CD4-positive, alpha-beta T cell treated with Interleukin-15 for 4 hours (primary cell): ENCODE results near the gene TMA7.

Experiments used
- DNase-seq: peaks from one replicate; pipeline ENCODE4 v3.0.0-alpha.2; 2020; ENCODE audit warnings: low spot score

The TMA7 gene

DNA sequence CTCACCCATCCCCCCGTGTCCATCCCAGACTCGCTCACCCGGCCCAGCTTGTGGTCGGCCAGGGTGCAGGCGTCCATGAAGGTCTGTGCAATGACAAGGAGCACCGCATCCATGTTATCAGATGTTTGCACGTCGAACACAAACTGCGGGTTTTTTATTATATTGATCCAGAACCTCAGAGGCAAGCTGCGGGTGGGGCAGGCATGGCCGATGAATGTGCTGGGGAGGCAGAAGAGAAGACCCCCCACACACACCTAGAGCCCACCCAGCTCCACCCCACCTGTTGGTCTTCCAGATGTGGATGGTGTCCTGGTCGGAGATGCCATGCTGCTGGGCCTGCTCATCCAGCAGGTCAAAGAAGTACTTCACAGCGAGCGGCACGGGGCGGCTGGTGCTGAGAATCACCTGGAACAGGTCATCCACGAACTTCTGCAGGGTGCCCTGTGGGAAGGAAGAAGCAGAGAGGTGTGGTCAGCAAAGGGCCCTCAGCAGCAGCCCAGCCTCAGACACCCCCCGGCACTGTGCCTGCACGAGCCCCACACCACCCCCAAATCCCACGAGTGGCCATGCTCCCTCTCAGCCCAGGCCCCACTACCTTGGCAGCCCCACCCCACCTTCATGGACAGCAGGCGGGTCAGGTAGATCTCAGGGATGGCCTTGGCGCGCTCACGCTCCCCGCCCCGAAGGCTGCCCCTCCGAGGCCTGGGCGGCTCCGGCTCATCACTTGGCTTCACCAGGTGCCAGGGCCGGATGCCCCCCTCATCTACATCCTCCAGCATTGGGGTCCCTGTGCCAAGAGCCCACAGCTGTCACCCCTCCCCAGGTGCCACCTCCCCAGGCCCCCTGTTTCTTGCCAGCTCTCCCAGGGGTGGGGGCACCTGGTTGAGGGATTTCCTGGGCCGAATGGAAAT, 30.5 kb upstream of the TMA7 start:
- DNase-seq: no peak

DNA sequence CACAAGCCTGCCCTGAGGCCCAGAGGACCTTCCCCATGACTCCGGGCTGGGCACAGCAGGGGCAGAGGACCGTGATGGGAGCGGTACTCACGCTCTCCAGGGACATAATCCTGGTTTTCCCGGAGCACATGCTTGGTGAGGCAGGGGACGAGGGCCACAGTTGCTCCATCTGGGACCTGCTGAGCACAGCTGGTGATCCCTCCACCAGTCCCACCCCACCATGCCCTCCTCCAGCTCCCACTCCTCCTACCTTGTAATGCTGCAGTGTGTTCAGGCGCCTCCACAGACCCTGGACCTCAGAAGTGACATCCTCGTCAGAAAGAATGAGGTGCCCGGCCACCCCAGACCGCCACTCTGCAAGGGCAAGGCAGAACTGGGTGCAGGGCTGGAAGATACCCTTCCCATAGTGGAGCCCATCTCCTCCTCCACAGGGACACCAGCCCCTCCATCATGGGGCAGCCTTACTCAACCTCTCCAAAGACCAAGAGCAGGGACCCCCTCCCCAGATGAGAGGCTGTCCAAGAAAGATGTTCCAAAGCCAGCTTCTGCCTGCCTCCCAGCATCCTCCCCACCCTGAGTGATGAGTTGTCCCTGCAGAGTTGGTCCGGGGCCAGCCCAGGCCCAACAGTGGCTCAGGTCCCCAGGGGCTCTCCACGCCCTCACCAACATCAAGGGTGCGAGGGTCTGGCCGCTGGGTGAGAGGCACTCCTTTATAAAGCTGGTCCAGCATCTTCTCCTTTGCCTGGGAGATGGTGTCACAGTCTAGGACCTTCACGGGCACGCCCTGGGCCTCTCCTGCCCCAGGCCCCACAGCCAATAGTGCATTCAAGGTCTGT, 29.6 kb upstream of the TMA7 start:
- no peak for DNase-seq

DNA sequence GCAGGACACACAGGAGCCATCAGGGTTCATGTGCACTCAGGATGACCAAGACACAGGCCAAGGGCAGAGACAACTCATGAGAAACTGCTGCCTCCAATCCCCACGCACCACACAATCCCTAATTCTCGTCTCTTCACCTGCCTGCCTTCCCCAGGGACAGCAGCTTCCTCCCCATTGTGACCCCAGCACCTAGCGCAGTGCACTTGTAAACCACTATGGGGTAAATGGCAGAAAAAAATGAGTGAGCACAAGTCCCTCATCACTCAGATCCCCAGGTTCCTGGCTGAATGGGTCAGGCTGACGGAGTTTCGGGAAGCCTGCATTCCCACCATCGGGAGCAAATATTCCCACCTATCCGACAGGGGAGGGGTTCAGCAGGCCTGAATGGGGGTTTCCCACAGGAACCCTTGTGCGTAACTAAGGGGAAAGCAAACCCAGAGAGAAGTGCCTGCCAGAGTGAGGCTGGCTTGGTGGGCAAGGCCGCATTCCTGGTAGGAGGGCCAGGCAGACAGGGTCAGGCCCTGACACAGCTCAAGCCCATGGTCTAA, 28.9 kb upstream of the TMA7 start:
- no peak for DNase-seq

DNA sequence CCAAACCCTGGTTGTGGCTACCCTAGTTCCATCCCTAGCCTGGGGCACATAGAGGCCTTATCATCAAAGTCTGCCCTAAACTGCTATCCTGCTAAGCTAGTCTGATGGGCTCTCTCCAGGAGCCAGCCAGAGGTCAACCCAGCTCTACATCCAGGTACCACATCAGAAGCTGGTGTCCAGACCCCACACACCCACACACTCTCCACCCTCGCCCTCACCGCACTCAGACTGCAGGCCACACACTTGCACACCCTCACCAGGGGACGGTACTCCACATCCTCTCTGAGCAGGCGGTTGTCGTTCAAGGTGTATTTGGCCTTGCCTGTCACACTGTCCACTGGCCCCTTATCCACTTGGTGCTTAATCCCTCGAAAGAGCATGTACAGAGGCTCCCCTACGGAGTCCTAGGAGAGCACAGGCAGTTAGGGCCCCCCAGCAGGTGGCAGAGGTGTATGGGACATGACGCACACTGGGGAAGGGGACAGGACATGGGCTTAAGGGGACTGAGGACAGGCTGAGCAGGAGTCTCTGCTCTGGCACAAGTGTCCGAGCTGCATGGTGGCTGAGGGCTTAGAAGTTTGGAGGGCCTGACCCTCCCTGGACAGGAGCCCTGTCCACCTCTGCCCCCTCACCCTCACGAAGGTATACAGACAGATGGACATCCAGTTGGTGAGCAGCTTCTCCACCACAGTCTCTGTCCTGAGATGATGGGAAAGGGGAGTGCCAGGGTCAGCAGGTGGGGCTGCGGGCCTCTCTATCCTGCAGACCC, 28.3 kb upstream of the TMA7 start:
- no peak for DNase-seq

DNA sequence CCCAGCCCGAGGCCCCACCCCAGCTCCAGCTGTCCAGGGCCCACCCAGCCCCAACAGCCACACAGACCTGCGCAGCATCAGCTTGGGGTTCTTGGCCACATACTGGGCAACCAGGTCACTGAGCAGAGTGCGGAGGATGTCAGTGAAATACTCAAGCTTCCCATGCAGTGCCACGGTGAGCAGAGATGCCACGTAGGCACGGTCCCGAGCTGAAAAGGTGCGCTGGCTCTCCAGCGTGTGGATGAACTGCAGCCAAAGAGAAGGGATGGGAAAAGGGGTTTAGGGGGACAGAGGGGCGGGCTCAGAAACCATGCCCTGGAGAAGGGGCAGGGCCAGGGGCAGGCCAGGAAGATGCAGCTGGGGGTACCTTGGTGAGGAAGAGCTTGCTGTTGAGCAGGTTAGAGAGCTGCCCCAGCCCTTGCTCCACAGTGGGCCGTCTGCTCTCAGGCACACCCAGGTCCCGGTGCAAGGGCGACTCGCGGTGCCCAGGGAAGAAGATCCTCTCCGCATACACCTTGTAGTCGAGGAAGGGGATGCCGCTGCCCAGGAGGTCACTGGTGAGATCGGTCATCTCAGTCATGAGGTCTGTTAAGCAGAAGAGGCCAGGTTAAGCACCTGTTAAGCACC, 27.6 kb upstream of the TMA7 start:
- DNase-seq: no peak

DNA sequence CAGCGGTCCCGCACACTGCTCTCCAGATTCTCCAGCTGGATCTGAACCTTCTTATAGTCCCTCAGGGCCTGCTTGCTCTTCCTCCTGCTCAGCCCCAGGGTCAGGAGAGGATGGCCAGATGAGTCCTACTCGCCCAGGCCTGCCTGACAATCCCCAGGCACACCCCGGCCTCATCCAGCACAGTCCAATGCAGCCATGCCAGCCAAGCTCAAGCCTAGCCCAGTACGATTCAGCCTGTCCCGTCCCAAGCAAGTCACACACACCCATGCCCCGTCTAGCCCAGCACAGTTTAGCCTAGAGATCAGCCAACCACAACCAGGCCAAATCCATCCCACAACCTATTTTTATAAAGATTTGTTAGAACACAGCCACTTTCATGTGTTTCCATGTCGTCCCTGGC, 27.0 kb upstream of the TMA7 start:
- no peak for DNase-seq

DNA sequence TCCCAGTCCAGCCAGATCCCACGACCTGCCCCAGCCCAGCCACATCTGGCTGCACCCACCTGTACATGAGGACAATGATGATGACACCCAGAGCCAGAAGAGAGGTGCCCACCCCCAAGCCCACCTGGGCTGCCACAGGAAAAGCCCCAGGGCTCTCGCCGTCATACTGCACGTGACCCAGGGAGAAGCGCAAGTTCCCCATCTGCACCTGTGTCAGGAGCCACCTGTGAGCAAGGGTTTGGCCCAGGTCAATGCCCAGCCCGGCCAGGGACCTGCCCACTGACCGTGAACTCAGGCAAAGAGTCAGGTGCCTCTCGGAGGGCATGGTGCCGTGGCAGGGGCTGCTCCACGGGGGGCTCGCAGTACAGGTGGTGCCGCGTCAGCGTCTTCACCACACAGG, 26.4 kb upstream of the TMA7 start:
- DNase-seq: no peak

DNA sequence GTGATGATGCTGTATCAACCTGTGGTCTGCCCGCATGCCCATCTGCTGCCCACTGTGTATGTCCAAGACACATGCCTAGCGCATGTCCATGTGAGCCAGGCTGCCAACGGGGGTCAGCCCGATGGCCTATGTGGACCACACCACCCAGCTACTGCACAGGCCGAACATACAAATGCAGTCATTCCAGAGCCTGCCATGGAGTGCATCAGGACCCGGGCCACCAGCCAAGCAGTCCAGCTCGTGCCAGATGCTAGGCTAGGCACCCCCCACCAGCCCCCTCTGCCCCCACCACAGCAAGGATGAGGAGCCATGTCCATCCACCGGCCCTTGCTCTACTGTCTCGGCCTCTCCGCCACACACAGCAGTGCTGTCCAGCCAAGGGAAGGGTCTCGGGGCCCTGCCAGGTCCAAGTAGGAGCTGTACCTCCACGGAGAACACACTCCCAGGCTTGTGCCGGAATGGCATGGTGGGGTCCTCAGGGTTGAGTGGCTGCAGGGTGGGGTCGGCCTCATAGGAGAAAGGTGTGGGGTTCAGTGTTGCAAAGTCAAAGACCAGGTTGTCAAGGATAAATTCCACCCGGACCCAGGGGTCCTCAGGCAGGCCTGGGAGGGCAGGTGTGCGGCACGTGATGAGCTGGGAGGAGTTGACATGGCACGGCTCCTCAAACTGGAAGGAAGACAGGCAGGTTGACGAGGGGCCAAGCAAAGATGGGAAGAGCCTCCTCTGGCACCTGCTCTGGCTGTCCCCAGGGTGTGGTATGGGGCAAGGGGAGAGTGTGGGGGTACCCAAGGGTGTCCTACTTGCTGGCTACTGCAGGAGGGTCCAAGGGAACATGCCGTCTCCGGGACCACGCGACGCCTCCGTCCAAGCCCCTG, 25.4 kb upstream of the TMA7 start:
- no peak for DNase-seq

DNA sequence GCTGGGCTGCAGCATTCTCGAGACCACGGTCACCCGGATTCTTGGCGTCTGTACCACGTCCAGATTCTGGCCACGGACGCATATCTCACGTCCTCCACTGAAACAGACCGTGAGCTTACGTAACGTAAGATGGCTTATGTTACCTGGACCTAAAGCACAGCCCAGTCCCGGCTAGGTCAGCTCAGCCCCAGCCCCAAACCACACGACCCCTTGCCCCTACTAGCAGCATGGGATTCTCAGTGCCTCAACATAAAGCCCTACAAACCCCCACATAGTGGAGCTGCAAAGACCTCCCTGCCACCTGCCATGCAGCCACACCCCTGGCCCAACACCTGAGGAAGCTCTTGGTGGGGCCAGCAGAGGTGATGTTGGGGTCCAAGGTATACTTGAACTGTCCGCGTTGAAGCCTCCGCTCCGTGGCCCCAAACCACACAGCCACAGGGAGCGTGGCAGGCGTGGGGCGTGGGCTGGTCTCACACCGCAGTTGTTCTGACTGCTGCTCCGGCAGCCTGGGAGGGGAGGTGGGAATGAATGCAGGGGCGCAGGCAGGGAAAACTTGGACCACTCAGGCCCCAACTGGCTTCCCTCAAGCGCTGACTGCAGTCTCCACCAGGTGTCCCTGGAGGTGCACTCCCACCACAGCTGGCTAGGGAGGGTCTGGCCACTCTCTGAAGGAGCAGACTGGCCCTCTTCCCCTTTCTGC, 24.7 kb upstream of the TMA7 start:
- no peak for DNase-seq

DNA sequence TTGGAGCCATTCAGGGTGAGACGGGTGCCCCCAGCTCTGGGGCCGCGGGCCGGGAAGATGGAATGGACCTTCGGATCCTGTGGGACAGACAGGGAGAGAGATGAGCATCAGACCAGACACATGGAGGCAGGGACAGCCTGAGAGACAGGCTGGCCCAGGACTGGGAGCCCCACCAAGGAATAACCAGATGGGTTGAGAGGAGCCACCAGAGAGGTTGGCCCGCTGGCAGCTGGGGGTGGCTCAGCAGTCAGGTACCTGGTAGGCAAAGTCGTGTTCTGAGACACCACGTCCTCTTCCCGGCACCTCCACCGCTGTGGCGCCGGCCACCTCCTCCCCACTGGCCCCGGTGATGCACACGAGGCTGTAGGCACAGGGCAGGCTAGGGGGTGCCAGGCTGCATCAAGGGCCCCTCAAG, 24.0 kb upstream of the TMA7 start:
- no peak for DNase-seq

DNA sequence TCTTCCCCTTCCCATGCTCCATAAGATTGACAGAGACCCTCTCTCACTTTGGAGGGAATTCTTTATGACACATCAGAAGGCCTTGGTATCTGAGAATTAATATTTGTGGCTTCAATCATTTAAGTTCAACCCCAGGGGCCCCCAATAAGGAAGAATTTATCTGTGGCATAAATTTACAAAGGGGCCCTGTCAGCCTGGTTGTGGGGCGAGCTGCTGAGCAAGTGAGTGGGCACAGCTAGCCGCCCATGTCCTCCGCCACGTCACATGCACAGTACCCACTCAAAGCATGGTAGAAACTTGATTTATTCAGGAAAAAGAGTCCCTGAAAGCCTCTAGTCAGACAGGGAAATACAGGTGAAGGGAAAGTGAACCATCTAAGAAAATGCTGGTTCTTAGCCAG, 23.5 kb upstream of the TMA7 start:
- DNase-seq: no peak

DNA sequence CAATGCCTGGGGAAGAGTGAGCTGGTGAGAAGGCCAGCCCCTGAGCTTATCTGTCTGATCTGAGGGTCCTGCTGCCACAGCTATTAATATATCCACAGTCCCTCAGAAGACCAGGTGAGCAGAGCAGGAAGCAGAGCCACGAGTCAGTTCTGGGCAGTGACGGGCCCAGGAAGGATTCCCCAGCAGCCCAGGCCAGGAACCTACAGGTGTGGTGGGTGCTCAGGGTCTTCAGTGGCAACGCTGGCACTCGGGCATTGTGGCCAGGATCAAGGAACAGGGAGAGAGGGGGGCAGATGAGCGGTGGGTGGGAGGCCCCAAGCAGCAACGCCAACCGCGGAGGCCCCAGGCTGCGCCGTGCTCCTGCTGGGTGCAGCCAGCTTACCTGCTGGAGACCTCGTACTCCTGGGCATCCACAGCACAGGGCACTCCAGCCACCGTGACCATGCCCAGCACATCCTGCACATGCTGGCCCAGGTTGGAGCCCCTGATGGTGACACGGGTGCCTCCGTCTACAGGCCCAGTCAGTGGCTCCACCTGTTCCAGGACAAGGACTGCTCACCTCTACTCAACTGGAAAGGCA, 22.4 kb upstream of the TMA7 start:
- DNase-seq: no peak

DNA sequence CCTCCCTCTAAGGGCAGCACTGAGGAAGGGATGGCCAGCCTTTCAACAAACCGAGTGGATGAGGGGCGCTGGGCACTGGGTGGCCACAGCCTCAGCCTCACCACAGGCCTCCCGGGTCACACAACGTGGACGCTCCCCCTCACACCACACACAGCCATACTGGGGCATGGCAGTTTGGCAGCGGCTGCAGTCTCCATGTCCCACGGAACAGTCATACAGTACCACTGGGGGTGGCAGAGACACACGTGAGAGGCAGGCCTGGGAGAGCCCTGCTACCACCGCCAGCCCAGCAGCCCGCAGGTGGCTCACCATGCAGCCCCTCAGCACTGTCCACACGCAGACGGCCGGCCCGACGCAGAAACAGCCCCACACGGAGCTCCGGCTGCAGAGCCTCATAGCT, 21.9 kb upstream of the TMA7 start:
- no peak for DNase-seq

DNA sequence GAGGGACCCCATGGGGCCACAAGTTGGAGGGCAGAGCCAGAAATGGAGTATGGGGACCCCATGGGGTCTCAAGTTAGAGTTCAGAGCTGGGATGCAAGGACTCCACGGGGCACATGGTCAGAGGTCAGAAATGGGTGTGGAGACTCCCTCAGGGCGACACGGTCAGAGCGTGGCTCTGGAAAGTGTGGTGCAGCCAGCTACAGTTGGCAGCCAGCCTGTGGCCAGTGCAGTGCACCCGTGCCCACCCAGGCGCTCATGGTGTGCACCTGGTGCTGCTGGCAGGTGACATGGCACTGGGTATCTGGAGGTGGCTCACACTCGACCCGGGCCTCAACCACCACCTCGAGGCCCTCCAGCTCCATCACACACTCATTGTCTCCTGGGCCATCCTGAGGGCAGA, 21.4 kb upstream of the TMA7 start:
- no peak for DNase-seq

DNA sequence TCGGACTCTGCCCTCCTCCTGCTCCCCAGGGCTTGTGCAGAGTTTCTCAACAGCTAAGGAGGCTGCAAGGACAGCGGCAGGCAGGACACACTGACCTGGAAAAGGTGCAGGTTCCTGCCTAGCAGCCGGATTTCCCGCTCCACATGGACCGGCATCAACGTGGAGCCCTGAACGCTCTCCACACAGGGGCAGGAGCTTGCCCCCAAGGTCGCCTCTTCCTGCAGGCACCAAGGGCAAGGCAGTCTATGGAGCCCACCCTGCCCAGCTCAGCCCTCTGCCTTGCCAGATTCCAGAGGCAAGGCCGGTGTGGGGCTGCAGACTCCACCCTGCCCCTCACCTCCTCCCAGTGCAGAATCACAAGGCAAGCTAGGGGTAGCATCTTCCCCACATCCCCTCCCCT, 20.9 kb upstream of the TMA7 start:
- no peak for DNase-seq

DNA sequence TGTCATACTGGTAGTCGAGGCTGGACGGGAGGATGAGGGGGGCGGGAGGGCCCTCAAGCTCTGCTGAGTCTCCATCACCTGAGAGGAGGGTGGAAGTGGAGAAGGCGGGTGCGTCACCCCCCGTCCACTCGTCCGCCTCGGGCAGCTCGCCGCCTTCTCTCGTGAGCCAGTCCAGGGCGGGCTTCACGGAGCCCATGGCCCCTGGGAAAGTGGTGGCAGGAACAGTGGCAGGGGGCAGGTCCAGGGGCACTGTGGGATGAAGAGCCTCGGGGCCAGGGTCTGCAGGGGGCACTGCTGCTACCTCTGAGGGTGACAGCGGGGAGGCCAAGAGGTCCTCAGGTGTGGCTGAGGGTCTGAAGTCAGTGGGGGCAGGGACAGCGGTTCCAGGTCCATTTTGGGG, 20.5 kb upstream of the TMA7 start:
- DNase-seq: no peak

DNA sequence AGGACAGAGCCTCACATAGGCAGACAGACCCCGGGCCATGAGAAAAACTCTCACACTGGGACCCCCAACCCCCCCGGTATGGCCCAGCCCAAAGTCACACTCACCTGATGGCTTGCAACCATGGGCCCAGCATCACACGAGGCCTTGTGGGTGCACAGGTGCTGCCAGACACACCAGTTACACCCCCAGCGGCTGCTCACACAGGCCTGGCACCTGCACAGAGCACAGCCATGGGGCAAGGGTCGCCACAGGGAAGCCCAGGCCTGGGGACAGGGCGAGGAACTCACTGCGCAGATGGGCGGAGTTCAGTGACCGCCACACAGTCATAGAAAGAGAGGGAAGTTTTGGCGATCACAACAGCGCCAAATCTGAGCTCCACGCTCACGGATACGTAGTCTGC, 19.5 kb upstream of the TMA7 start:
- no peak for DNase-seq

DNA sequence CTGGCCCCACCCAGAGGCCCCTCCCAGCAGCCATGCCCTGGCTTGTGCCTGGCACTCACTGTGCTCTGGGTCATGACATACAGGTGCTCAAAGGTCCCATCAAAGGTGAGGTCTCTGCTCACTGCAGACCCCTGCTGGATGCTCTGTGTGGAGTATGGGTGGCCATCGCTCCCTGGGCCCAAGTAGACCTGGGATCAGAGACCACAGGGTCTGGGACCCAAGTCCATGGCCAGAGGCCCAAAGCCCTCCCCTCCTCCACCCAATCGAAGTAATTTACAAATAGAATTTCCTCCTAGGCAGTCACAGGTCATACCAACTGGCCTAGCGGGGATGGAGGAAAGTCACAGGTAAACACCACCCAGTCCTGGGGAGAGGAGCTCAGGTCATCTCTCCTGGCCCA, 17.8 kb upstream of the TMA7 start:
- no peak for DNase-seq

DNA sequence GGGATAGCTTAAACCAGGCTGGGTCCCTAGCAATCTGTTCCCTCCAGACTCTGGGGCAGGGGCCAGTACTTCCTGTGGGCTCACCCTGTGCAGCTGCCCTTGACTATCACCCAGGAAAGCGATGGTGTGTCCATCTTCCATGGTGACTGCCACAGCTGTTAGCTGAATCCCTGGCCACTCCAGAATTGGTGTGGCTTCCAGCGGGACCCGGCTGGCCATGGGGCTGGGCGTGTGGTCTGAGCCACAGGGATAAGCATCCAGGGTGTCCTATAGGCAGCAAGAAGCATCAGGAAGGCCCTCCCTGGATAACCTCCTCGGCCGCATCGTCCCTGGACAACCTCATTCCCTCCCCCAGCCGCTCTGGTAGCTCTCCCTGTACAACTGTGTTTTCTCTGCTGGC, 17.4 kb upstream of the TMA7 start:
- DNase-seq: no peak
